ENCODE data around the gene HOXD3. TPM values are rescaled to one million over a fixed set of nuclear protein-coding genes. Genes with fewer than 3 reads are reported as not detected.
A peak's percentile ranks its signal among the peaks of the same experiment; 100 is the strongest.

Gene HOXD3
- total RNA-seq, 1 donor from 2014 or later = 1.7 TPM

DNA sequence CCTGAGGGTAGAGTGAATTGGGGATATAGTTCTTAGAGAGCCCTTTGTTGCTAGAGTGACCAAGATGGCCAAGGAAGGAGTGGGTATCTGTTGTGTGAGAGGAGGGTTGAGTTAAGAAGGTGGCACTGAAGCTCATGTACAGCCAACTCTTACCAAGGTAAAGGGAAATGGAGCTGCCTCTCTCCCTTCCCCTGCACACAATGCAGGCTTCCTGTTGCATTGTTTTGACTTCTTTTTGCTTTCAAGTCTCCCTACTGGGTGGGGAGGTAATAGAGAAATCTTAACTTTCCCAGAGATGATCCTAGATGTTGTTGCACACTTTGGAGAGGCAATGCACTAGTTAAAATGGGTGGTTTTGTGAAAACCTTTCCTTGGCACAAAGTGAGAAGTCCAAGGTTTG lies 55.2 kb downstream of the HOXD3 start:
- Histone ChIP-seq H3K36me3 (no peaks in the 10 kb centered on the region), H3K4me3 (no peak overlapping the region), H3K4me1 (peaks cover 3% of the 10 kb centered on the region), H3K27me3 (no peaks in the 10 kb centered on the region), H3K9me3 (no peaks in the 10 kb centered on the region), H3K27ac (no peak overlapping the region)
- ATAC-seq = no peak
- no peak for TF ChIP-seq CTCF (IDR thresholded peaks at IDR 0.05)
- intact Hi-C loops (cut with DNase I) = no loop called here
- DNase-seq = no peak

DNA sequence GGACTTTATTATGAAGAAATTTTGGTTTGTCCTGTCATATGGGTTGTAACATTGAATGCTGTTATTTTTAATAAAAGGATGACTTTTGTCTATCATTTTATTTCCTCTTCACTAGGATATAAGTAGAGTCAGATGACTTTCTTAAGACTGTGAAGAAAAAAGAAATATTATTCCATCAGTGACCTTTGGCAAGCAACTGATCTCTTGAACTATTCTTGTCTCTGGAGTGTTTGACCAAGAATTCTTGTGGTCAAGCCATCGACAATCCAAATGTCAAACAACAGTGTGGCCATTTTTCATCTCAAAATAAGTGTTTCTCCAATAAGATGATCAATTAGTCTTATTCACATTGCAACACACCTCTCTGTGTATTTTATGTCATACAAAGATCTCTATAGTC lies 56.3 kb downstream of the HOXD3 start:
- Histone ChIP-seq H3K36me3 (no peaks in the 10 kb centered on the region), H3K27me3 (no peaks in the 10 kb centered on the region)
- ATAC-seq = no peak

More for the DNA sequence above, 56.3 kb downstream of the HOXD3 start:
- Histone ChIP-seq H3K4me1 (peaks cover 3% of the 10 kb centered on the region), H3K4me3 (no peak overlapping the region), H3K9me3 (no peaks in the 10 kb centered on the region), H3K27ac (no peak overlapping the region)
- TF ChIP-seq CTCF (IDR thresholded peaks at IDR 0.05) = no peak
- intact Hi-C loops (cut with DNase I) = no loop called here
- DNase-seq = no peak

Small RNA genes within 50 kb of the gene (microRNA-seq; reads per million reads assigned to microRNA genes)
- gene MIR10B (ENCODE audit: borderline microRNAs expressed) = 1,953 reads per million, percentile 88 among the genes with 10 or more reads in this experiment

Other genes starting within 250 kb of the HOXD3 start
- gene LNPK, start 155.0 kb upstream of the HOXD3 start, total RNA-seq = 28.7 TPM
- not detected for gene EVX2, start 73.3 kb upstream of the HOXD3 start, total RNA-seq
- not detected for gene HOXD13, start 64.6 kb upstream of the HOXD3 start, total RNA-seq
- gene HOXD12, start 57.5 kb upstream of the HOXD3 start, total RNA-seq = not detected
- not detected for gene HOXD11, start 50.0 kb upstream of the HOXD3 start, total RNA-seq
- gene HOXD10, start 40.5 kb upstream of the HOXD3 start, total RNA-seq = 0.55 TPM
- gene HOXD9, start 34.6 kb upstream of the HOXD3 start, total RNA-seq = 1.6 TPM
- gene HOXD8, start 27.6 kb upstream of the HOXD3 start, total RNA-seq = 2.6 TPM
- gene HOXD4, start 5.8 kb upstream of the HOXD3 start, total RNA-seq = 0.84 TPM
- gene HOXD1, start 31.4 kb downstream of the HOXD3 start, total RNA-seq = 4.1 TPM
- gene MTX2, start 112.1 kb downstream of the HOXD3 start, total RNA-seq = 17.6 TPM